Pancreas (tissue), 10 donors: ENCODE measurements around the gene PLEKHH1. TPM values are rescaled to one million over a fixed set of nuclear protein-coding genes. Genes with fewer than 3 reads are reported as not detected.

ENCODE experiments used
- ATAC-seq, 4 donors: fragments of 200-7000 bp; cut with Tn5 transposase; one replicate each; pipeline versions ENCODE4 v1.8.0 to v1.9.1; 2020; ENCODE audit warnings: mild to moderate bottlenecking in 4 of 4, moderate library complexity in 4 of 4
- DNase-seq, 6 donors: peaks; one replicate each; pipeline ENCODE4 v3.0.0-alpha.2; 2020
- FAIRE-seq: peaks from 2 replicates; lab custom pipeline; 2012; peaks lifted over from hg19 to GRCh38; lab: Jason Lieb, UNC
- H3K27ac ChIP-seq, 4 donors: fragments of 200-600 bp; sonication (generic); 1 replicate in 3 of 4; 2 replicates in 1 of 4; pipeline versions ENCODE4 v1.5.0 to v1.8.0; 2020
- H3K27me3 ChIP-seq, 4 donors: fragments of 200-600 bp; one replicate each; pipeline ENCODE4 v1.8.0; 2021
- H3K36me3 ChIP-seq, 3 donors: fragments of 200-600 bp; sonication (generic) in 1 of 3; one replicate each; pipeline versions ENCODE4 v1.5.0 to v1.8.0; 2020 to 2021
- H3K4me1 ChIP-seq, 3 donors: fragments of 200-600 bp; one replicate each; pipeline ENCODE4 v1.8.0; 2021
- H3K4me3 ChIP-seq, 4 donors: fragments of 200-600 bp; sonication (generic) in 2 of 4; one replicate each; pipeline versions ENCODE4 v1.5.0 to v1.8.0; 2020 to 2021
- H3K9me3 ChIP-seq, 4 donors: fragments of 200-600 bp; one replicate each; pipeline ENCODE4 v1.8.0; 2021
- CTCF ChIP-seq, 4 donors: fragments of 200-600 bp; sonication (generic) in 3 of 4; IDR thresholded peaks; one replicate each; pipeline versions ENCODE4 v1.5.0 to v1.8.0; 2021; ENCODE audit warnings: antibody characterized with exemption in 4 of 4
- WGBS, 2 donors: extraction: QIAGEN DNeasy Blood & Tissue Kit; methylation state at CpG; one replicate each; pipeline ENCODE4 v1.1.7; 2013; 5-methylcytosine and 5-hydroxymethylcytosine counted together
- intact Hi-C, 3 donors: fragments of 100-400 bp; cut with DNase I; formaldehyde crosslinking; loops; one replicate each; pipeline versions ENCODE4 v1.11.1 to v1.14.2; 2022
- polyA plus RNA-seq, 2 donors: library from polyadenylated mRNA; stranded (reverse); fragments of 200-250 nt; gene quantifications; one replicate each; pipeline ENCODE4 v1.2.3, GENCODE V29; 2013
- total RNA-seq, 6 donors: library from RNA; stranded (reverse); fragmentation: NEBNext Ultra II Directional in 4 of 6; extraction: Animal tissue kit (Norgen Biotek cat#: 25700) in 4 of 6; gene quantifications; one replicate each; pipeline versions ENCODE4 v1.2.1 to v1.2.4, GENCODE V29; 2021 to 2023
- donor health status: healthy with polysubstance abuse.
- donor health status: DM: no; HTN: no; CAD: no; lungs with moderate emphysema.
- donor health status: DM: no; HTN: no; CAD: no.
- donor health status: control.
- donor health status: control.
- donor health status: Bipolar disorder and iron deficiency.
- donor health status: DM: yes; HTN: yes; CAD: no.
- donor health status: DM: no; HTN: no; CAD: no.
- donor health status: DM: no; HTN: no; CAD: no.
- donor health status: DM: yes; HTN: yes; CAD: no.

The PLEKHH1 gene
- total and polyA plus RNA-seq, 8 donors, result 15.0 to 48.8 (median 22.6) TPM

- FAIRE-seq, result no peak
- Histone ChIP-seq H3K36me3 (no peaks in the 10 kb centered on the region), H3K27me3 (no peaks in the 10 kb centered on the region), H3K9me3 (no peaks in the 10 kb centered on the region), H3K4me3 (no peak overlapping the region), H3K4me1 (no peaks in the 10 kb centered on the region), H3K27ac (no peak overlapping the region)
- DNase-seq, result no peak
- WGBS, 2 donors, result 64 to 69% methylated on average over 2 of the region's 2 CpGs
- intact Hi-C loops, result no loop called here
- TF ChIP-seq CTCF (IDR thresholded peaks at IDR 0.05), result no peak
- no peak for ATAC-seq
Measured at GRCh38 chr14:67522270-67522669, 10.8 kb upstream of the PLEKHH1 start.

- H3K36me3 ChIP-seq, result no peaks in the 10 kb centered on the region
- no peaks in the 10 kb centered on the region for H3K4me1 ChIP-seq
- no peak for ATAC-seq
- no peak for TF ChIP-seq CTCF (IDR thresholded peaks at IDR 0.05)
- intact Hi-C loops, result no loop called here
- H3K9me3 ChIP-seq, result no peaks in the 10 kb centered on the region
- no peak for FAIRE-seq
- no peak overlapping the region for H3K4me3 ChIP-seq
- no peak overlapping the region for H3K27ac ChIP-seq
- no peak for DNase-seq
- H3K27me3 ChIP-seq, result no peaks in the 10 kb centered on the region
- 69 to 73% methylated on average over 7 of the region's 7 CpGs for WGBS, 2 donors
Measured at GRCh38 chr14:67523764-67524633, 9.1 kb upstream of the PLEKHH1 start.

GRCh38 chr14:67524634-67524963, 8.5 kb upstream of the PLEKHH1 start:
- H3K27ac ChIP-seq, result no peak overlapping the region
- no peaks in the 10 kb centered on the region for H3K36me3 ChIP-seq
- H3K4me1 ChIP-seq, result no peaks in the 10 kb centered on the region
- H3K27me3 ChIP-seq, result no peaks in the 10 kb centered on the region
- no peaks in the 10 kb centered on the region for H3K9me3 ChIP-seq
- TF ChIP-seq CTCF (IDR thresholded peaks at IDR 0.05), result no peak
- intact Hi-C loops, result no loop called here
- H3K4me3 ChIP-seq, result no peak overlapping the region
- DNase-seq (no peak), ATAC-seq (no peak), FAIRE-seq (no peak)
- WGBS, 2 donors, result 54 to 71% methylated on average over 3 of the region's 3 CpGs

GRCh38 chr14:67525389-67525788, 7.7 kb upstream of the PLEKHH1 start:
- no peak overlapping the region for H3K27ac ChIP-seq
- H3K9me3 ChIP-seq, result no peaks in the 10 kb centered on the region
- WGBS, 2 donors, result 79 to 87% methylated on average over 4 of the region's 4 CpGs
- FAIRE-seq (no peak), ATAC-seq (no peak), DNase-seq (no peak)
- H3K27me3 ChIP-seq, result no peaks in the 10 kb centered on the region
- intact Hi-C loops, result no loop called here
- H3K36me3 ChIP-seq, result no peaks in the 10 kb centered on the region
- no peak overlapping the region for H3K4me3 ChIP-seq
- H3K4me1 ChIP-seq, result no peaks in the 10 kb centered on the region
- no peak for TF ChIP-seq CTCF (IDR thresholded peaks at IDR 0.05)

- FAIRE-seq (no peak), ATAC-seq (no peak), DNase-seq (no peak)
- no peaks in the 10 kb centered on the region for H3K4me1 ChIP-seq
- H3K4me3 ChIP-seq, result no peak overlapping the region
- H3K27me3 ChIP-seq, result no peaks in the 10 kb centered on the region
- no peaks in the 10 kb centered on the region for H3K36me3 ChIP-seq
- WGBS, 2 donors, result 59 to 63% methylated on average over 6 of the region's 6 CpGs
- no peak overlapping the region for H3K27ac ChIP-seq
- no peaks in the 10 kb centered on the region for H3K9me3 ChIP-seq
- intact Hi-C loops, result no loop called here
- no peak for TF ChIP-seq CTCF (IDR thresholded peaks at IDR 0.05)
Measured at GRCh38 chr14:67526181-67526580, 6.9 kb upstream of the PLEKHH1 start.
